ENCODE data around the gene LEFTY2. TPM values are rescaled to one million over a fixed set of nuclear protein-coding genes. Genes with fewer than 3 reads are reported as not detected.

Gene LEFTY2
- total and polyA plus RNA-seq, 12 donors, result 0.23 to 1.4 (median 0.56) TPM

- no peaks in the 10 kb centered on the region for H3K36me3 ChIP-seq
- intact Hi-C loops (cut with DNase I), result no loop called here
Observed at GRCh38 chr1:225944951-225945350, 3.9 kb upstream of the LEFTY2 start.

GRCh38 chr1:225944387-225944786 lies 3.4 kb upstream of the LEFTY2 start:
- H3K27me3 ChIP-seq, result peaks cover 0 to 11% (median 0%) of the 10 kb centered on the region in 7 donors
- intact Hi-C loops (cut with DNase I), result no loop called here
- no peak for TF ChIP-seq CTCF (IDR thresholded peaks at IDR 0.05)
- no peak for ATAC-seq
- WGBS, 2 donors, result 84 to 90% methylated on average over 2 of the region's 2 CpGs
- H3K27ac ChIP-seq, result no peak overlapping the region
- H3K4me1 ChIP-seq, result peaks cover 12 to 42% (median 30%) of the 10 kb centered on the region in 9 donors
- DNase-seq, result no peak
- H3K9me3 ChIP-seq, result no peaks in the 10 kb centered on the region
- H3K36me3 ChIP-seq, result no peaks in the 10 kb centered on the region
- no peak overlapping the region for H3K4me3 ChIP-seq

More at GRCh38 chr1:225944951-225945350, 3.9 kb upstream of the LEFTY2 start:
- ATAC-seq, result no peak
- TF ChIP-seq CTCF (IDR thresholded peaks at IDR 0.05), result no peak
- no peak overlapping the region for H3K4me3 ChIP-seq
- peaks cover 0 to 11% (median 0%) of the 10 kb centered on the region in 7 donors for H3K27me3 ChIP-seq
- no peak for DNase-seq
- H3K27ac ChIP-seq, result no peak overlapping the region
- H3K4me1 ChIP-seq, result peaks cover 12 to 41% (median 30%) of the 10 kb centered on the region in 9 donors
- no peaks in the 10 kb centered on the region for H3K9me3 ChIP-seq
- WGBS, 2 donors, result 79 to 84% methylated on average over 7 of the region's 7 CpGs

GRCh38 chr1:225943582-225943981 lies 2.6 kb upstream of the LEFTY2 start:
- peaks cover 12 to 42% (median 30%) of the 10 kb centered on the region in 9 donors for H3K4me1 ChIP-seq
- no peaks in the 10 kb centered on the region for H3K9me3 ChIP-seq
- H3K4me3 ChIP-seq, result no peak overlapping the region
- intact Hi-C loops (cut with DNase I), result no loop called here
- no peaks in the 10 kb centered on the region for H3K36me3 ChIP-seq
- peak overlapping the region in 1 of 10 donors; percentile 37 for H3K27ac ChIP-seq
- WGBS, 2 donors, result 84 to 88% methylated on average over 4 of the region's 4 CpGs
- no peak for TF ChIP-seq CTCF (IDR thresholded peaks at IDR 0.05)
- ATAC-seq (no peak), DNase-seq (no peak)
- H3K27me3 ChIP-seq, result peaks cover 0 to 4% (median 0%) of the 10 kb centered on the region in 7 donors

- intact Hi-C loops (cut with DNase I), result no loop called here
- Histone ChIP-seq H3K36me3 (no peaks in the 10 kb centered on the region), H3K4me3 (no peak overlapping the region), H3K27ac (peak overlapping the region in 5 of 10 donors; percentile 32 to 84 (median 74)), H3K27me3 (no peaks in the 10 kb centered on the region), H3K4me1 (peaks cover 12 to 42% (median 30%) of the 10 kb centered on the region in 9 donors), H3K9me3 (no peaks in the 10 kb centered on the region)
- peak in 6 of 8 donors; percentile 37 to 79 (median 53) for ATAC-seq
- peak in 1 of 2 donors; percentile 31 for DNase-seq
- 52 to 56% methylated on average over 7 of the region's 7 CpGs for WGBS, 2 donors
- TF ChIP-seq CTCF (IDR thresholded peaks at IDR 0.05), result no peak
Observed at GRCh38 chr1:225942574-225942973, 1.6 kb upstream of the LEFTY2 start.

Measured in heart right ventricle (tissue), 16 donors.